GM23338 (cell line): ENCODE measurements around the gene UTP20.

ENCODE experiments used
- CREB1 ChIP-seq: fragments of 250-450 bp; sonication (Bioruptor Pico); IDR thresholded peaks from 2 replicates; pipeline ENCODE4 v1.5.0; 2020; ENCODE audit warnings: low read depth, mild to moderate bottlenecking, moderate library complexity
- CTCF ChIP-seq, 2 experiments: fragments of 200-600 bp in 1 of 2; sonication (generic) in 1 of 2; conservative IDR thresholded peaks; 2 replicates each; pipeline versions ENCODE4 v1.5.1 to v1.6.1; 2016 to 2017; ENCODE audit warnings: antibody characterized with exemption in 2 of 2, low read depth in 2 of 2, mild to moderate bottlenecking in 2 of 2, moderate library complexity in 1 of 2
- ETS1 ChIP-seq: IDR thresholded peaks from 2 replicates; pipeline ENCODE4 v1.6.1; 2016; ENCODE audit warnings: antibody characterized with exemption
- EZH2 ChIP-seq: fragments of 200-600 bp; sonication (generic); IDR thresholded peaks from one replicate; pipeline ENCODE4 v1.8.0; 2017; ENCODE audit warnings: antibody characterized with exemption, mild to moderate bottlenecking, low read depth; ENCODE audit not compliant: unreplicated experiment
- EZH2phosphoT487 ChIP-seq: fragments of 200-600 bp; sonication (generic); IDR thresholded peaks from one replicate; pipeline ENCODE4 v1.8.1; 2018; ENCODE audit warnings: antibody characterized with exemption; ENCODE audit not compliant: unreplicated experiment
- POLR2AphosphoS5 ChIP-seq: IDR thresholded peaks from 2 replicates; pipeline ENCODE4 v1.6.1; 2016; ENCODE audit warnings: antibody characterized with exemption, low read depth
- REST ChIP-seq: IDR thresholded peaks from one replicate; pipeline ENCODE4 v1.6.1; 2018; ENCODE audit warnings: antibody characterized with exemption; ENCODE audit not compliant: unreplicated experiment
- STAT1 ChIP-seq: IDR thresholded peaks from one replicate; pipeline ENCODE4 v1.6.1; 2016; ENCODE audit warnings: antibody characterized with exemption; ENCODE audit not compliant: unreplicated experiment

- TF ChIP-seq EZH2 (no peak), CTCF (conservative IDR thresholded peaks at IDR 0.05; ENCODE audit: low read depth in 2 of 2) (no peak), STAT1 (no peak), POLR2AphosphoS5 (no peak), REST (no peak), EZH2phosphoT487 (no peak), CREB1 (CRISPR knock-in tag) (no peak), ETS1 (no peak)
Measured at GRCh38 chr12:101257357-101257756, 22.5 kb upstream of the UTP20 start.
